NCI-H524 treated with DMSO at 0.1 percent for 48 hours (cell line): ENCODE data around the gene PLXNA2.

ENCODE experiments used
- DNase-seq: peaks from one replicate; lab custom pipeline; 2025; lab: John Stamatoyannopoulos, UW

Gene PLXNA2

DNA sequence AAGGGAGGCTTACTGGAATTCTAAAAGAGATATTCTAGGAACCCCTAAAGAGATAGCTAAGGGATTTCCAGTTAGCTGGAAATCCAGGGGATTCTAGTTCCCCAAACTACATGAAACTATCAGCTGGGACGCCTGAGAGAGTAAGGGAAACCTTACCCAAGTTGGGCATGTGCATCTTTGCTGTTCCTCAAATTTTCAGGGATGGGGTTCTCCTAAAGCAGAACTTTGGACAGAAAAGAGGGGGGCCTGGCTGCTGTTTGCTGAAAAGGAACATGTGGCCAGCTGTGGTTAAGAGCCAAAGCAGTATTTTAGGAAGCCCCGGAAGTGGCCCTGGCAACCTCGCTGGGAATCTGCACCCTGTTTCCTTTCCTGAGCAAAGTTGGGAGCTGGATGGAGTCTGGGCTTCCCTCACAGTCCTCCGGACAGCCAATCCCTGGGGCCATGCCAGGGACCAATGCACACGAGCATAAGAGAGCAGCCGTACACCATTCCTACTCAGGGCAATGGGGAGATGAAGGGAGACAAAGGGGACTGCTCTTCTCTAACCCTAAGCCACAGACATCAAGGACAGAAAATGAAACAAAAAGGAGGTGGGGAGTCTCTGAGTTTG, 154.3 kb downstream of the PLXNA2 start:
- no peak for DNase-seq

GRCh38 chr1:208089149-208089548, 155.0 kb downstream of the PLXNA2 start:
- DNase-seq: no peak

DNA sequence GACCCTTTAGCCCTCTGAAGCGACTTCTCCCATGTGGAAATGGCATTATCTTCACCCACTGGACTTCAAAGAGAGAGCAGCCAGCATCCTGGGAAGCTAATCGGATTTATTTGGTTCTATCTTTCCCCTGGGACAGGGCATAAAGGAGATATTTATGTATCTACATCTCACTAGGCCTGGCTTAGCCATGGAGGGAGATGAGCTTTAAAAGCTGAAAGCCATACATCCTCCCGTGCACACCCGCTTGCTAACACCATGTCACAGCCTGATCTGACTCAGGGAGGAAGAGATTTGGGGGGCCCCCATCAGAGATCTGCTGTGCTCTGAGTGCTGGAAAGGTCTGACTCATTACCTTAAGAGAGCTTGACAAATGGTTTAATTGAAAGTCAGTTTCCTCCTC, 155.9 kb downstream of the PLXNA2 start:
- DNase-seq: peak; percentile 45

DNA sequence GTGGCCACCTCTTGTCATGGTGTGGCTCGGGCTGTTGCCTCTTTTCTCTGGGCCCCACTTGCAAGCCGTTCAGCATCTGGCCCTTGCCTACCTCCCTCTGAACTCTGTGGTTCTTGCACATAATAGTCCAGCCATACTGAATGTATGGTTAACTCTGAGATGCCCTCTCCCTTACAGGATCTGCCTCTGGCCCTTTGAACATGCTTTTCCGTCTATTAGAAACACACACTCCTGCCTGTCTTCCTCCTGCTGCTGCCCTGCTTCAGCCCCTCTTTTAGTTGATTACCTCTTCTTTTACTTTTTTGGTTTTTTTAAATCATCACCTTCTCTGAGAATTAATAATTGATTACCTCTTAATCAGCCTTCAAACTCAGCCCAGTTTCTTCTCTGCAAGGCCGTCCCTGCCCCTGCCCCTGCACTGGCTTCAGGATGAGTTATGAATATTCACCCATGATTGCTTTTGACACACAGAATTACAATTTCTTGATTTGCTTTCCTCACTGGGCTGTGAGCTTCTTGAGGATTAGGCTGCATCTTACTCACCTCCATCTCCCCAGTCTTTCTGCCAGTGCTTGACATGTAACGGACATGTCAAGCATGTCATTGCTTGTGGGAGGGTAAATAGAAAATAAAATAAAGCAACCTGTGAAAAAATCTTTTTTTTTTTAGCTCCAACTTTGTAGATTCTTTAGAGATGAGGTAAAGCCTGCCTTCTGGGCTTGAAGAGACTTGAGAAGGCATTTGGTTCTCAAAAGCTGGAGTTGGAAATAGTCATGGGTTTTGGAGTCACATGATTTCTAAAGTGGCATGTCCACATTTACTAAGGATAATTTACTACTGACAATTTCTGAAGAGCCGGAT, 158.3 kb downstream of the PLXNA2 start:
- DNase-seq: no peak

DNA sequence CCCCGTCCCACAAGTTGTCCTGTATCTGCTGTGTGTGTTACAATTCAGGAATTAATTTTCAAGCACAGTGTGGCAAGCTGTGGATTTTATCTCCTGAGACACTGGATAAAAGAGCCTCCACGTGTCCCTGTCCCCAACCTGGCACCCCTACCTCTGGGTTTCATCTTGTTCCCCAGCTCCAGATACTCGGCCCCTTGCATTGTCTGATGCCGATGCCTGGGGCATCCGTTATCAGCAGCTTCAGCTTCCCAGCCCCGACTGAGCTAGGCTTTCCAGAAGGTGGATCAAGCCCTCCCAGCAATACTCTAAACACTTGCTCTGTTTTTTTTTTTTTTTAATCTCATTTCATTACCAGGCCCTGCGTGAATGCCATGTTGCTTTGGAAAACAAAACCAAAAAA, 159.4 kb downstream of the PLXNA2 start:
- no peak for DNase-seq

DNA sequence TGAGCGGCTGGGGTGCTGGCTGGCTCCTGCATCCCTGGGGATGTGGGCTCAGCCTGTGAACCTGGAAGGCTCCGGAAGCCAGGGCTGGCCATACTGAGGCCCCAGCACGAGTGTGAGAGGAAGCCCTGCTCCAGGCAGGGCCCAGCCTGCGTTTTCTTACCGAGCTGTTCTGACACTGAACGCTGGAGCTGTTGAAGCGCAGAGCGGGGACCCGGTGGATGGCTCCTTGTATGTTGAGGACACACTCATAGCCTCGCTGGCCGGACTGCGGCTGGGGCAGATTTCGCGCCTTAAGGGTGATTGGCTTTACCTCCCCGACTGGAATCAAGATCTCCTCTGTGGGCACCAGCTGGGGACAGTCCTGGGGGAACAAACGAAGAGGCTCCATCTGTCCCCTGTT, 160.0 kb downstream of the PLXNA2 start:
- peak; percentile 18 for DNase-seq

GRCh38 chr1:208083715-208084085, 160.5 kb downstream of the PLXNA2 start:
- no peak for DNase-seq

DNA sequence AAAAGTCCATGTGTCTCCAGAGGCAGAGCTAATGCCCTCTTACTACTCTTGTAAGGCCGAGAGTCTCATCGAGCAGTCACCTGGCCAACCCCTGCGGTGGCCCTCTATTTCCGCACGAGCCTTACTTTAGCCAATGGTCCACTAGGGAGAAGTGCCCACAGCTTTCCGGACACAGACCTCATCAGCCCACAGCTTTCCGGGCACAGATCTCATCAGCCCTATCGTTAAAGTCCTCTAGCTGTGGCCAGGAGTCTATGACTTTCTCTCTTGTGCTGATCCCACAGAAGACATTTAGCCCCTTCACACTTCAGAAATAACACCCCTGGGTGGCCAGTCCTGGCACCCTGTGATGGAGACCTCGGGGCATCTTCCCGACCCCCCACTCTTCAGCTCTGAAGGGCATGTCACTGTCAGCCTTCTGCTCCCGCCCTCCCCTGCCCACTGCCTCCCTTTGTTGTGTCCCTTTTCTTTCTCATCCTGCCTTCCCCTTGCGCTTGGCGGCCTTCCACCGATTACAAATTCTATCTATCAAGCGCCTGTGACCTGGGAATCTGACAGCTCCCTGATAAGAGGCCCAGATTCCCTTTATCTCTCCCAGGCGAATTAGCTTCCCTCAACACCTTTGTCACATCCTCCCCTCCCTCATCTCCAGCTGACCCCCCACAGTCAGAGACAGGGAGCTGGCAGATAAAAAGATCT, 161.0 kb downstream of the PLXNA2 start:
- DNase-seq: no peak

GRCh38 chr1:208081972-208082371, 162.2 kb downstream of the PLXNA2 start:
- no peak for DNase-seq

DNA sequence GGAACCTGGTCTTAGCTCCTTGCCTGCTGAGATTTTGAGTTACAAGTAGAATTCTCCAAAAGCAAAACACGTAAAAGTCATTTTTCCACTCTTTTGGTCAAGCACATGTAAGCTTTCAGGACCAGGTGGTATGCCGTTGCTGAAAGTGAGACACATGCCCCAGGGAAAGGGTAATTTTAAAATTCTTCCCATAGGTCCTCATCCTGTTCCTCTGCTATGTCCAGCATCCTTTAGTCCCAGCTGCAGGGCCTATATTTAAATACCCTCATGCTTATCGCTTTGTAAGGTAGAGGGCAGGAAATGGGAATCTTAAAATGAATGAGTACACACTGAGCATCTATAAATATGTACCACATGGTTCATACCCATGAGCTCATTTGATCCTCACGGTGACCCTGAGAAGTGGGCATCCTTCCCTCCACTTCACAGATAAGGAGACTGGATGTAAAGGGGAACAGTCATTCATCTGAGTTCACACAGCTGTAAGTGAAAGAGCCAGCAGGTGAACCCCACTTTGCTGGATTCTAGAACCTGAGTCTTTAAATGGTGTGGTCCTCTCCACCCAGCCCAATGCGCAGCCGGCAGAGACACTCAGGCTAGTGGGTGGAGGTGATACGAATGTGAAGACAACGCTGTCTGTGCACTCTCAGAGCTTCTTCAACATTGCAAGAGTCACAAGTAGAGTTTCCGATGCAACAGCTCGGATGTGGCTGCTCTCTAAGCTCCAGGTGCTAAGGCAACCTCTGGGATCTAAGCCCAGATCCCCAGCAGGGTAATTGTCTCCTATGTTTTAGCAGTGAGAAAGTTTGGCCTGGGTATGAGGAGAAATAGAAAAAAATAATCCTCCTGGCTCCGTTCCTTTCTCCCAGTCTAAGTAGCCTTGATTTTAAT, 163.5 kb downstream of the PLXNA2 start:
- DNase-seq: no peak

GRCh38 chr1:208079161-208079560, 165.0 kb downstream of the PLXNA2 start:
- no peak for DNase-seq

DNA sequence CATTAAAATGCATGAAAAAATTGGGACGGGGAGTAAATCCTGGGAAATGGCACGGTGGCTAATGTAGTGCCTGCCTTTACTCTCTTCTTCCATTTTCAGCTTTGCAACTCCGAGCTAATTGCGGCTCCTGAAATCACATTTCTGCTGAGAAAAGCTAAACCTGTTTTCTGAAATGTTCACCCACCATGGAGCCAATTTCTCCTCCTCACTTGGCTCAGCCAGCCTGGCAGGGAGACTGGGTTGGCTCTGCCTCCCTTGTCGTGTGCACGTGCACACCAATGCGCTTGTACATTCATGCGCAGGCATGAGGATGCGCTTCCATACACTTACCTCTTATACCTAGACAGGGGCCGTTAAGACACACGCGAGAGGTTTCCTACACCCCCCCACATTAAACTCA, 165.4 kb downstream of the PLXNA2 start:
- DNase-seq: no peak

GRCh38 chr1:208077232-208078075, 166.7 kb downstream of the PLXNA2 start:
- no peak for DNase-seq

GRCh38 chr1:208074353-208074752, 169.8 kb downstream of the PLXNA2 start:
- DNase-seq: no peak

- DNase-seq: no peak
These were observed 172.7 kb downstream of the PLXNA2 start for GRCh38 chr1:208071435-208072031.

- DNase-seq: no peak
These were observed 174.3 kb downstream of the PLXNA2 start for GRCh38 chr1:208069908-208070307.

DNA sequence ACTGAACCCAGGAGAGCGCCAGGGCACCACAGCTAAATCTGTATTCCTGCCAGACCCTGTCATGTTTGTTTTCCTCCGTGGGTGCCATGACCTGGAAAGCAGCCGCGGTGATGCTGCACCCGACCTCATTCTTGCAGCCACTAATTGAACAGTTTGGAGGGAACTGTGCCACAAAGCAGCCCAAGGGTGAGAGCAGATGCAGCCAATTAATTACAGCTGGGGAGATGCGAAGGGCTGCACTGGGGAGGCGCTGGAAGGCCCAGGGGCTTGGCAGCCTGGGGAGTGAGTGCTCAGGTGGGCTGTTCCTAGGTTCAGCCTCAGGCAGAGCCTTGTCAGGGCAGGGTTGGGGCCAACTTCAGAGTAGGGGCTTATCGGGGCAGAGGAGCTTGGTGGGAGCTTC, 174.9 kb downstream of the PLXNA2 start:
- DNase-seq: no peak

- no peak for DNase-seq
These were observed 175.3 kb downstream of the PLXNA2 start for GRCh38 chr1:208068908-208069307.

- no peak for DNase-seq
These were observed 175.8 kb downstream of the PLXNA2 start for GRCh38 chr1:208068407-208068806.

DNA sequence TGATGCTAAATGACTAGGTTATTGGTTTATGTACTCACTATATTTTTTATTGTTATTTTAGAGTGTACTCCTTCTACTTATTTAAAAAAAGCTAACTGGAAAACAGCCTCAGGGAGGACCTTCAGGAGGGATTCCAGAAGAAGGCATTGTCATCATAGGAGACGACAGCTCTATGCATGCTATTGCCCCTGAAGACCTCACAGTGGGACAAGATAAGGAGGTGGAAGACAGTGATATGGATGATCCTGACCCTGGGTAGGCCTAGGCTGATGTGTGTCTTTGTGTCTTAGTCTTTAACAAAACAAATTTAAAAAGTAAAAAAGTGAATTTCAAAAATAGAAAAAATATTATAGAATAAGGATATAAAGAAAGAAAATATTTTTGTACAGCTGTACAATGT, 177.6 kb downstream of the PLXNA2 start:
- DNase-seq: no peak

DNA sequence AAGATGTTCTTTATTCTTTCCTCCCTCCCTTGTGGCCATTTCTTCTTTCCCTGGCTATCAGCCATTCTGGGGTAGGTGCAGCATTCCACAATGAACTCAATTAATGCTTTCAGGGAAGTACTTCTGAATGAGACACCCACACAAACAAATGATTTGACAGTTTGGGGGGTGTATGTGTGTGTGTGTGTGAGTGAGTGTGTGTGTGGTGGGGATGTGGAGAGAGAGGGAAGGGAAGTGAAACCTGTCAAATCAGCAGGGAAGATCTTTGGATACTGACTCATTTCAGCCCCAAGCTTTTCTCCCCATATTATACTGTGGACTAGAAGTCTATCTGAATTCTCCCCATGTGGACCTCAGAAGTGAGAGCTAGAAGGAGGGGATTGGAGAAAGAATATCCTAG, 178.3 kb downstream of the PLXNA2 start:
- no peak for DNase-seq
